Panc1 (cell line): ENCODE data around the gene ASCC1.

Experiments used
- POLR2AphosphoS5 ChIP-seq: IDR thresholded peaks from 2 replicates; pipeline ENCODE4 v1.6.1; 2012; ENCODE audit warnings: mild to moderate bottlenecking, low read depth, low read length, moderate library complexity
- SIN3A ChIP-seq: IDR thresholded peaks from 2 replicates; pipeline ENCODE4 v1.6.1; 2012; ENCODE audit warnings: low read depth, mild to moderate bottlenecking, low read length, moderate library complexity, borderline replicate concordance; ENCODE audit not compliant: insufficient read depth
- TF ChIP-seq, protein P1 (sequence below): fragments of 450-650 bp; IDR thresholded peaks from 2 replicates; pipeline ENCODE4 v1.5.1; 2017; ENCODE audit warnings: mild to moderate bottlenecking

DNA sequence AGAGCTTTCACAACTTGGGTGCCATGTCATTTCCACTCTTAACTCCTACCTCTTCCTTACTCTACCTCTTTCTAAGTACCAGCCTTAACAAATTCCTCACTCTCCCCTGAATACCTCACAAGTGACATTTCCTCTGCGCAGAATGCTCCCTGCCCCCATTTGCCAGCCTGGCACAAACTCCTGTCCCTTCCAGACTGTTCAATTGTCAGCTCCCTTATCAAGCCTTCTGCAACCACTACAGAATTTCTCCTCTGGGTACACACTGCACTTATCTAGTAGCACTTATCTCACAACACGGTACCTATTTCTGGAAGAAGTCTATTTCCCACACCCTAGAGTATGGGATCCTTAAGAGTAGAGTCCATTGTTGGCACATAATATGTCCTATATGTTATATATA lies 39.4 kb downstream of the ASCC1 start:
- TF ChIP-seq SIN3A (no peak), POLR2AphosphoS5 (no peak)
- TF ChIP-seq, protein P1, sequence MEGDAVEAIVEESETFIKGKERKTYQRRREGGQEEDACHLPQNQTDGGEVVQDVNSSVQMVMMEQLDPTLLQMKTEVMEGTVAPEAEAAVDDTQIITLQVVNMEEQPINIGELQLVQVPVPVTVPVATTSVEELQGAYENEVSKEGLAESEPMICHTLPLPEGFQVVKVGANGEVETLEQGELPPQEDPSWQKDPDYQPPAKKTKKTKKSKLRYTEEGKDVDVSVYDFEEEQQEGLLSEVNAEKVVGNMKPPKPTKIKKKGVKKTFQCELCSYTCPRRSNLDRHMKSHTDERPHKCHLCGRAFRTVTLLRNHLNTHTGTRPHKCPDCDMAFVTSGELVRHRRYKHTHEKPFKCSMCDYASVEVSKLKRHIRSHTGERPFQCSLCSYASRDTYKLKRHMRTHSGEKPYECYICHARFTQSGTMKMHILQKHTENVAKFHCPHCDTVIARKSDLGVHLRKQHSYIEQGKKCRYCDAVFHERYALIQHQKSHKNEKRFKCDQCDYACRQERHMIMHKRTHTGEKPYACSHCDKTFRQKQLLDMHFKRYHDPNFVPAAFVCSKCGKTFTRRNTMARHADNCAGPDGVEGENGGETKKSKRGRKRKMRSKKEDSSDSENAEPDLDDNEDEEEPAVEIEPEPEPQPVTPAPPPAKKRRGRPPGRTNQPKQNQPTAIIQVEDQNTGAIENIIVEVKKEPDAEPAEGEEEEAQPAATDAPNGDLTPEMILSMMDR = no peak
